ENCODE data around the gene JPH3.
"Not testable (repeated sequence)": the region's sequence is repeated elsewhere in the genome, so short reads cannot be mapped to it uniquely, and the experiment has no call there.

JPH3 gene

GRCh38 chr16:87700406-87701077, 98.2 kb downstream of the JPH3 start:
- DNase-seq, result no peak

GRCh38 chr16:87701078-87701460, 98.8 kb downstream of the JPH3 start:
- no peak for DNase-seq

- DNase-seq, result no peak
These were observed 99.2 kb downstream of the JPH3 start for GRCh38 chr16:87701505-87701921.

GRCh38 chr16:87702325-87702811, 100.1 kb downstream of the JPH3 start:
- DNase-seq, result no peak

GRCh38 chr16:87703071-87703470, 100.8 kb downstream of the JPH3 start:
- DNase-seq, result no peak

- no peak for DNase-seq
These were observed 101.6 kb downstream of the JPH3 start for GRCh38 chr16:87703835-87704375.

- DNase-seq, result no peak
These were observed 102.5 kb downstream of the JPH3 start for GRCh38 chr16:87704754-87705353.

- DNase-seq, result peak; percentile 82
These were observed 103.5 kb downstream of the JPH3 start for GRCh38 chr16:87705771-87706277.

GRCh38 chr16:87706278-87707000, 104.1 kb downstream of the JPH3 start:
- peak; percentile 85 for DNase-seq

- no peak for DNase-seq
These were observed 104.8 kb downstream of the JPH3 start for GRCh38 chr16:87707097-87707496.

- DNase-seq, result no peak
These were observed 105.6 kb downstream of the JPH3 start for GRCh38 chr16:87707714-87708580.

- no peak for DNase-seq
These were observed 106.8 kb downstream of the JPH3 start for GRCh38 chr16:87708881-87709638.

- no peak for DNase-seq
These were observed 107.4 kb downstream of the JPH3 start for GRCh38 chr16:87709677-87710076.

GRCh38 chr16:87710887-87711286, 108.6 kb downstream of the JPH3 start:
- DNase-seq, result no peak

- no peak for DNase-seq
These were observed 110.0 kb downstream of the JPH3 start for GRCh38 chr16:87712184-87712762.

- DNase-seq, result no peak
These were observed 111.3 kb downstream of the JPH3 start for GRCh38 chr16:87713451-87714229.

GRCh38 chr16:87715231-87715630, 112.9 kb downstream of the JPH3 start:
- no peak for DNase-seq

GRCh38 chr16:87715658-87716057, 113.3 kb downstream of the JPH3 start:
- no peak for DNase-seq

GRCh38 chr16:87718831-87719230, 116.5 kb downstream of the JPH3 start:
- DNase-seq, result not testable (repeated sequence)

- DNase-seq, result no peak
These were observed 118.1 kb downstream of the JPH3 start for GRCh38 chr16:87720446-87720845.
